Activated naive CD4-positive, alpha-beta T cell treated with anti-CD3 and anti-CD28 coated beads, Interleukin-2, amount 10 ng/mL, durations not matched to agents 7 days and 5 days (primary cell): ENCODE data around the gene RBBP8.
A peak's percentile ranks its signal among the peaks of the same experiment; 100 is the strongest.
"Not testable (repeated sequence)": the region's sequence is repeated elsewhere in the genome, so short reads cannot be mapped to it uniquely, and the experiment has no call there.

Experiments
- CTCF ChIA-PET: fragments of 350-600 bp; sonication (Branson Sonifier 250); formaldehyde crosslinking; loops from one replicate; lab custom pipeline; 2021; ENCODE audit warnings: antibody characterized with exemption; lab: Charles Lee
- DNase-seq: peaks from one replicate; pipeline ENCODE4 v3.0.0-alpha.2; 2020
- H3K27ac Mint-ChIP-seq: one replicate; pipeline ENCODE4 v1.8.0; 2021; ENCODE audit warnings: mild to moderate bottlenecking, moderate library complexity, mixed read lengths
- H3K27me3 Mint-ChIP-seq: one replicate; pipeline ENCODE4 v1.8.0; 2021; ENCODE audit warnings: mild to moderate bottlenecking, mixed read lengths
- H3K36me3 Mint-ChIP-seq: one replicate; pipeline ENCODE4 v1.8.0; 2021; ENCODE audit warnings: mixed read lengths
- H3K4me1 Mint-ChIP-seq: one replicate; pipeline ENCODE4 v1.8.0; 2021; ENCODE audit warnings: mixed read lengths
- H3K4me3 Mint-ChIP-seq: one replicate; pipeline ENCODE4 v1.8.0; 2021; ENCODE audit warnings: mild to moderate bottlenecking, moderate library complexity, mixed read lengths
- H3K9me3 Mint-ChIP-seq: one replicate; pipeline ENCODE4 v1.8.0; 2021; ENCODE audit warnings: mixed read lengths

Gene RBBP8

GRCh38 chr18:22928339-22928738 is 4.8 kb upstream of the RBBP8 start:
- CTCF ChIA-PET = interaction anchor here (1.1 to 4.8 kb wide), 3 partner anchors 54 to 483 kb away, joined by 3 to 39 read pairs (median 7); no protein-coding TSS in a partner anchor
- Mint-ChIP-seq H3K4me3 (no peak overlapping the region), H3K27me3 (peaks cover 11% of the 10 kb centered on the region), H3K27ac (no peak overlapping the region), H3K9me3 (no peaks in the 10 kb centered on the region), H3K4me1 (peaks cover 10% of the 10 kb centered on the region), H3K36me3 (no peaks in the 10 kb centered on the region)
- no peak for DNase-seq

DNA sequence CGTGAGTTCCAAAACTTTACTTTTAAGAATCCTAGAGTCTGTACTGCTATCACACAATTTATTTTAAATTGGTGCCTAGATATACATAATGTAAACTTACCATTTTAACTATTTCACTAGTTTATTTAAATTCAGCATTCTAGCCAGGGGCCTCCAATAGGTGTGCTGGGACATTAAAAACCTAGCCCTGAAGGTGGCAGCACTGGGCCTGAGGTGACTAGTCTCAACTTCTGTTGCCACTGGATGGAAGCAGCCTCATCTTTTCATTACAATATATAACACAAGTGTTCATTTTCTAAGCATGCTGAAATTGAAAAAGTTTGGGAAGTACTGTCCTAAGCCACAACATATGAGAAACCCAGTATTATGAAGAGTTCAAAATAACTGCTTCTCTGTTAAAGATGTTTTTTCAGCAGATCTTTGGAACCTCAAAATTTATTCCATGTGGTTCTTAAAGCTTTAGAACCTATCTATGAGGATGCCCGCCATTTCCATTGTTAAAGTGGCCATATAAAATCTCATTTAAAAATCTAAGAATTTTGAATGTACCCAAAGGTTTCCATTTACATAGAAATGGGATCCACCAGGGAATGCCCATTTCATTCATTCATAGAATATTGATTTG is 2.9 kb upstream of the RBBP8 start:
- Mint-ChIP-seq H3K27me3 (peaks cover 4% of the 10 kb centered on the region), H3K27ac (no peak overlapping the region), H3K4me1 (peaks cover 23% of the 10 kb centered on the region), H3K9me3 (no peaks in the 10 kb centered on the region), H3K36me3 (peaks cover 4% of the 10 kb centered on the region), H3K4me3 (no peak overlapping the region)
- CTCF ChIA-PET = interaction anchor here (0.7 to 4.8 kb wide), 14 partner anchors 10 to 482 kb away, joined by 3 to 39 read pairs (median 4); no protein-coding TSS in a partner anchor
- peak; percentile 90 for DNase-seq

GRCh38 chr18:22932885-22933205 is 283 bp upstream of the RBBP8 start:
- H3K4me3 Mint-ChIP-seq = peak overlapping the region; percentile 79
- no peaks in the 10 kb centered on the region for H3K9me3 Mint-ChIP-seq
- peaks cover 43% of the 10 kb centered on the region for H3K4me1 Mint-ChIP-seq
- peaks cover 4% of the 10 kb centered on the region for H3K27me3 Mint-ChIP-seq
- CTCF ChIA-PET = interaction anchor here (0.5 to 1.6 kb wide), 6 partner anchors 45 to 1279 kb away, joined by 3 to 5 read pairs (median 4); no protein-coding TSS in a partner anchor
- H3K27ac Mint-ChIP-seq = peak overlapping the region; percentile 97
- no peak for DNase-seq
- H3K36me3 Mint-ChIP-seq = peaks cover 14% of the 10 kb centered on the region

DNA sequence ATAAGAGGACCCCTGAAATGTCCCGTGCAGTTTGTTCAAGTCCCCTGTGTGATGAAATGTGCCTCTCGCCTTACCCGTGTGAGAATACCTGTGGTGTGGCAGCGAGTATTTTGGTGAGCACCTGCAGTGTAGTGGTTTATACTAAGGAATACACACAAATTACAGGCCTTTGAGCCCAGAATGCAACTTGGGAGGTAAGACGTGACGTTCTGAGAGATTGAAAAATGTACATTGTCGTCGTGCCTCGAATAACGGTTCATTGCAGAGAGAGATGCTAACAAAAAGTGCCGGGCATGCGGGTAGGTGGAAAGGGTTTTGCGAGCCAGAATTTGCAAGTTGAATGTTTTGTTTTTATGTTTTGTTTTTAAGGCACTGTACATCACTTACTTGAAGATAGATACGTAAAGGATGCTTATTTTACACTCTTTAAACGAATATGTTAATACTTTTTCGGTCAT is 867 bp downstream of the RBBP8 start:
- Mint-ChIP-seq H3K27me3 (peaks cover 4% of the 10 kb centered on the region), H3K4me1 (peaks cover 48% of the 10 kb centered on the region), H3K27ac (peak overlapping the region; percentile 97), H3K9me3 (no peaks in the 10 kb centered on the region), H3K36me3 (peaks cover 24% of the 10 kb centered on the region), H3K4me3 (peak overlapping the region; percentile 79)
- no peak for DNase-seq
- CTCF ChIA-PET = no interaction called here

DNA sequence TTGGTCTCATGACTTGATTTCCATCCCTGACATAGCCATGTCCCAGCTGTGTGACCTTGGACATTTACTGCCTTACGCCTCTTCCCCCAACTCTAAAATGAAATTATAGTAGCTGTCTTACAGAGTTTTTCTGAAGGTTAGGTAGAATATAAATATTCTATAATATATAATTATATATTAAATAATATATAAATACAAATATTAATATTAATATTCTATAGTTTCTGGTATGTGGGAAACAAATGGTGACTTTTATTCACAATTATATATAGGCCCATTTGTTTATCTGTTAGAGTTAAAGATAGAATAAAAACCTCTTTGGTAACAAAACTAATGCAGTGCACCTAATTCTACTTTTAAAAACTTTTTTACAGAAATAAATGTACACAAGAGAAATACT is 1.7 kb downstream of the RBBP8 start:
- Mint-ChIP-seq H3K27me3 (peaks cover 4% of the 10 kb centered on the region), H3K27ac (peak overlapping the region; percentile 45), H3K9me3 (no peaks in the 10 kb centered on the region), H3K4me3 (peak overlapping the region; percentile 79), H3K4me1 (peaks cover 55% of the 10 kb centered on the region), H3K36me3 (peaks cover 30% of the 10 kb centered on the region)
- DNase-seq = no peak
- CTCF ChIA-PET = interaction anchor here (1.2 kb wide), 1 partner anchor 49 kb away, joined by 3 read pairs; no protein-coding TSS in a partner anchor

GRCh38 chr18:22935431-22935830 is 2.3 kb downstream of the RBBP8 start:
- CTCF ChIA-PET = interaction anchor here (1.2 kb wide), 1 partner anchor 48 kb away, joined by 3 read pairs; no protein-coding TSS in a partner anchor
- no peak for DNase-seq
- H3K4me3 Mint-ChIP-seq = peak overlapping the region; percentile 56
- H3K27ac Mint-ChIP-seq = no peak overlapping the region
- H3K27me3 Mint-ChIP-seq = peaks cover 4% of the 10 kb centered on the region
- peaks cover 58% of the 10 kb centered on the region for H3K4me1 Mint-ChIP-seq
- H3K9me3 Mint-ChIP-seq = no peaks in the 10 kb centered on the region
- peaks cover 33% of the 10 kb centered on the region for H3K36me3 Mint-ChIP-seq

- Mint-ChIP-seq H3K27me3 (peaks cover 4% of the 10 kb centered on the region), H3K36me3 (peaks cover 35% of the 10 kb centered on the region), H3K9me3 (no peaks in the 10 kb centered on the region), H3K4me1 (peaks cover 58% of the 10 kb centered on the region), H3K4me3 (no peak overlapping the region), H3K27ac (peak overlapping the region; percentile 58)
- CTCF ChIA-PET = interaction anchor here (0.7 kb wide), 1 partner anchor 873 kb away, joined by 4 read pairs; no protein-coding TSS in a partner anchor
- no peak for DNase-seq
Measured at GRCh38 chr18:22936515-22936914, 3.4 kb downstream of the RBBP8 start.

DNA sequence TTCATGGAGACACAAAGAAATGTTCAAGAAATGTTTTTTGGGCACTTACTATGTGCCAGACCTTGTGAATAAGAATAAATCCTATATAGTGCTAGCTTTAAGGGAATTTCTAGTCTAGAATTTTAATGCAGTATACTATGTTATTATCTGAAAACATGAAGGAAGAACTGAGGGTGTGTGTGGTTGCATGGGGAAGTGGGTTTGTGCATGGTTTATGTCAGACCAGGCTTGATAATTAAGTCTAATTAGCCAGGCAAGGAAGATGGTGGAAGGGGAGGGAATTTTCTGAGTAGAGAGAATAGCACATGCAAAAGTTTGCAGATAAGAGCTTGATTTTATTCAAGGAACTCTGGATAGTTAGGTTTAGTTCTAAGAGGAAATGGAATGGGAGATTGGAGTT is 6.5 kb downstream of the RBBP8 start:
- Mint-ChIP-seq H3K36me3 (peaks cover 31% of the 10 kb centered on the region), H3K9me3 (no peaks in the 10 kb centered on the region), H3K27ac (peak overlapping the region; percentile 10), H3K27me3 (no peaks in the 10 kb centered on the region), H3K4me3 (no peak overlapping the region), H3K4me1 (peaks cover 39% of the 10 kb centered on the region)
- no peak for DNase-seq
- CTCF ChIA-PET = no interaction called here

- H3K4me3 Mint-ChIP-seq = no peak overlapping the region
- DNase-seq = no peak
- H3K27me3 Mint-ChIP-seq = no peaks in the 10 kb centered on the region
- peaks cover 21% of the 10 kb centered on the region for H3K36me3 Mint-ChIP-seq
- peaks cover 11% of the 10 kb centered on the region for H3K4me1 Mint-ChIP-seq
- CTCF ChIA-PET = no interaction called here
- no peak overlapping the region for H3K27ac Mint-ChIP-seq
- H3K9me3 Mint-ChIP-seq = no peaks in the 10 kb centered on the region
Measured at GRCh38 chr18:22943847-22944246, 10.7 kb downstream of the RBBP8 start.

- CTCF ChIA-PET = no interaction called here
- no peak for DNase-seq
- H3K27me3 Mint-ChIP-seq = no peaks in the 10 kb centered on the region
- H3K36me3 Mint-ChIP-seq = peaks cover 28% of the 10 kb centered on the region
- no peak overlapping the region for H3K27ac Mint-ChIP-seq
- H3K9me3 Mint-ChIP-seq = no peaks in the 10 kb centered on the region
- H3K4me3 Mint-ChIP-seq = no peak overlapping the region
- H3K4me1 Mint-ChIP-seq = no peaks in the 10 kb centered on the region
Measured at GRCh38 chr18:22946217-22946616, 13.1 kb downstream of the RBBP8 start.

DNA sequence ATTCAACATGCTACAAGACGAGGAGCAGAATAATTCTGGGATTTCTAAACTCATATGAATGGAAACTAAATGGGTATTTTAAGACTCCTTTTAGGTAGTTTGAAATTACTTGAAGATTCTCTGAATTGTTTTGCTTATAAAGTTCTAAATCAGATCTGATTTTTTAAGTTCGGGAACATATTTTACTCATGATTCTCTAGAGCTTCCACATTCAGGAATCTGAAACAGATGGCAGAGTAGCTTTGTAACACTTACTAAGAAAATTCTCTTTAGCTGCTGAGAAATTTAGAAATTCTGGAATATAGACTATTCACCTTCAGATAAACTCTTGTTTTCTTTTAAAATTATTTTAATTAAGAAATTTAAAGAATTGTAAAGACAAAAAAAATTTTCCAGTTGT is 13.7 kb downstream of the RBBP8 start:
- no peak overlapping the region for H3K27ac Mint-ChIP-seq
- DNase-seq = no peak
- H3K4me3 Mint-ChIP-seq = no peak overlapping the region
- CTCF ChIA-PET = no interaction called here
- no peaks in the 10 kb centered on the region for H3K4me1 Mint-ChIP-seq
- no peaks in the 10 kb centered on the region for H3K27me3 Mint-ChIP-seq
- peaks cover 33% of the 10 kb centered on the region for H3K36me3 Mint-ChIP-seq
- no peaks in the 10 kb centered on the region for H3K9me3 Mint-ChIP-seq

- DNase-seq = no peak
- Mint-ChIP-seq H3K36me3 (peaks cover 60% of the 10 kb centered on the region), H3K9me3 (no peaks in the 10 kb centered on the region), H3K4me3 (no peak overlapping the region), H3K4me1 (peaks cover 18% of the 10 kb centered on the region), H3K27me3 (no peaks in the 10 kb centered on the region), H3K27ac (no peak overlapping the region)
- CTCF ChIA-PET = no interaction called here
Measured at GRCh38 chr18:22951823-22952222, 18.7 kb downstream of the RBBP8 start.

DNA sequence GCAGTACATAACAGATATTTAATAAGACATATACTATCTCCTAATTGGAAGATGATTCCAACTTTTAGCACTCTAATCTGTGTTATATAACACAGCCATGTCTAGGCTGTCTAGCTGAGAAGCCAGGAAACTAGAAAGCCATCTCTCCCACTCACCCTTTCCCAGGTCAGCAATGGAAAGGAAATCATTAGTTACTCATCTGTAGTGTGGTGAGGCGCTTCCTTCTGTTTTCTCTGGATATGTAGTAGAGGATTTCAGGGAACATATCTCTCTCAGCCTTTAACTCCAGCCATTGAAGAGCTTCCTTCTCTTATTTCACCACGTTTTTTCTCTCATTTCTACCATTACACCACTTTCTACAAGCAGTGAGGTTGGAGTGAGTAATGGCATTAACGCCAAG is 19.4 kb downstream of the RBBP8 start:
- H3K4me1 Mint-ChIP-seq = peaks cover 18% of the 10 kb centered on the region
- CTCF ChIA-PET = no interaction called here
- no peak overlapping the region for H3K4me3 Mint-ChIP-seq
- DNase-seq = no peak
- H3K9me3 Mint-ChIP-seq = no peaks in the 10 kb centered on the region
- peaks cover 59% of the 10 kb centered on the region for H3K36me3 Mint-ChIP-seq
- H3K27ac Mint-ChIP-seq = no peak overlapping the region
- H3K27me3 Mint-ChIP-seq = no peaks in the 10 kb centered on the region

- H3K27me3 Mint-ChIP-seq, H3K4me3 Mint-ChIP-seq, H3K27ac Mint-ChIP-seq, CTCF ChIA-PET, DNase-seq, H3K9me3 Mint-ChIP-seq: not testable (repeated sequence)
- Mint-ChIP-seq H3K36me3 (peaks cover 66% of the 10 kb centered on the region), H3K4me1 (peaks cover 18% of the 10 kb centered on the region)
Measured at GRCh38 chr18:22953982-22954381, 20.9 kb downstream of the RBBP8 start.

GRCh38 chr18:22956226-22956625 is 23.1 kb downstream of the RBBP8 start:
- Mint-ChIP-seq H3K4me1 (peaks cover 18% of the 10 kb centered on the region), H3K4me3 (no peak overlapping the region), H3K9me3 (no peaks in the 10 kb centered on the region), H3K36me3 (peaks cover 55% of the 10 kb centered on the region), H3K27me3 (no peaks in the 10 kb centered on the region), H3K27ac (peak overlapping the region; percentile 50)
- CTCF ChIA-PET = no interaction called here
- DNase-seq = no peak
